Measurements from ENCODE around the gene PSMC2.
"Not testable (repeated sequence)": the region's sequence is repeated elsewhere in the genome, so short reads cannot be mapped to it uniquely, and the experiment has no call there.

DNA sequence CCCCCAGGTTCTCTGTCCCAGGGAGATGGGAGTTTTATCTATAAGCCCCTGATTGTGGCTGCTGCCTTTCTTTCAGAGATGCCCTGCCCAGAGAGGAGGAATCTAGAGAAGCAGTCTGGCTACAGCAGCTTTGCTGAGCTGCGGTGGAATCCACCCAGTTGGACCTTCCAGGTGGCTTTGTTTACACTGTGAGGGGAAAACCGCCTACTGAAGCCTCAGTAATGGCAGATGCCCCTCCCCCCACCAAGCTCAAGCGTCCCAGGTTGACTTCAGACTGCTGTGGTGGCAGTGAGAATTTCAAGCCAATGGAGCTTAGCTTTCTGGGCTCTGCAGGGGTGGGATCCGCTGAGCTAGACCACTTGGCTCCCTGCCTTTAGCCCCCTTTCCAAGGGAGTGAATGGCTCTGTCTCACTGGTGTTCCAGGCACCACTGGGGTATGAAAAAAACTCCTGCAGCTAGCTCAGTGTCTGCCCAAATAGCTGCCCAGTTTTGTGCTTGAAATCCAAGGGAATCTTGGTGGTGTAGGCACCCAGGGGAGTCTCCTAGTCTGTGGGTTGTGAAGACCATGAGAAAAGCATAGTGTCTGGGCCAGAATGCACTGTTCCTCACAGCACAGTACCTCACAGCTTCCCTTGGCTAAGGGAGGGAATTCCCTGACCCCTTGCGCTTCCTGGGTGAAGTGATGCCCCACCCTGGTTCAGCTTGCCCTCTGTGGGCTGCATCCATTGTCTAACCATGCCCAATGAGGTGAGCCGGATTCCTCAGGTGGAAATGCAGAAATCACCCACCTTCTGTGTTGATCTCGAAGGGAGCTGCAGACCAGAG, 58.6 kb downstream of the PSMC2 start:
- TF ChIP-seq, protein P1, sequence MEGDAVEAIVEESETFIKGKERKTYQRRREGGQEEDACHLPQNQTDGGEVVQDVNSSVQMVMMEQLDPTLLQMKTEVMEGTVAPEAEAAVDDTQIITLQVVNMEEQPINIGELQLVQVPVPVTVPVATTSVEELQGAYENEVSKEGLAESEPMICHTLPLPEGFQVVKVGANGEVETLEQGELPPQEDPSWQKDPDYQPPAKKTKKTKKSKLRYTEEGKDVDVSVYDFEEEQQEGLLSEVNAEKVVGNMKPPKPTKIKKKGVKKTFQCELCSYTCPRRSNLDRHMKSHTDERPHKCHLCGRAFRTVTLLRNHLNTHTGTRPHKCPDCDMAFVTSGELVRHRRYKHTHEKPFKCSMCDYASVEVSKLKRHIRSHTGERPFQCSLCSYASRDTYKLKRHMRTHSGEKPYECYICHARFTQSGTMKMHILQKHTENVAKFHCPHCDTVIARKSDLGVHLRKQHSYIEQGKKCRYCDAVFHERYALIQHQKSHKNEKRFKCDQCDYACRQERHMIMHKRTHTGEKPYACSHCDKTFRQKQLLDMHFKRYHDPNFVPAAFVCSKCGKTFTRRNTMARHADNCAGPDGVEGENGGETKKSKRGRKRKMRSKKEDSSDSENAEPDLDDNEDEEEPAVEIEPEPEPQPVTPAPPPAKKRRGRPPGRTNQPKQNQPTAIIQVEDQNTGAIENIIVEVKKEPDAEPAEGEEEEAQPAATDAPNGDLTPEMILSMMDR (IDR thresholded peaks at IDR 0.05; ENCODE audit: low read length), result not testable (repeated sequence)
- not testable (repeated sequence) for TF ChIP-seq EZH2phosphoT487 (IDR thresholded peaks at IDR 0.05; ENCODE audit: low read length); EZH2 (optimal IDR thresholded peaks at IDR 0.05; ENCODE audit: low read depth, low read length)

Data from MM.1S (cell line).